ENCODE results near the gene SND1.

- TF ChIP-seq, protein P1, sequence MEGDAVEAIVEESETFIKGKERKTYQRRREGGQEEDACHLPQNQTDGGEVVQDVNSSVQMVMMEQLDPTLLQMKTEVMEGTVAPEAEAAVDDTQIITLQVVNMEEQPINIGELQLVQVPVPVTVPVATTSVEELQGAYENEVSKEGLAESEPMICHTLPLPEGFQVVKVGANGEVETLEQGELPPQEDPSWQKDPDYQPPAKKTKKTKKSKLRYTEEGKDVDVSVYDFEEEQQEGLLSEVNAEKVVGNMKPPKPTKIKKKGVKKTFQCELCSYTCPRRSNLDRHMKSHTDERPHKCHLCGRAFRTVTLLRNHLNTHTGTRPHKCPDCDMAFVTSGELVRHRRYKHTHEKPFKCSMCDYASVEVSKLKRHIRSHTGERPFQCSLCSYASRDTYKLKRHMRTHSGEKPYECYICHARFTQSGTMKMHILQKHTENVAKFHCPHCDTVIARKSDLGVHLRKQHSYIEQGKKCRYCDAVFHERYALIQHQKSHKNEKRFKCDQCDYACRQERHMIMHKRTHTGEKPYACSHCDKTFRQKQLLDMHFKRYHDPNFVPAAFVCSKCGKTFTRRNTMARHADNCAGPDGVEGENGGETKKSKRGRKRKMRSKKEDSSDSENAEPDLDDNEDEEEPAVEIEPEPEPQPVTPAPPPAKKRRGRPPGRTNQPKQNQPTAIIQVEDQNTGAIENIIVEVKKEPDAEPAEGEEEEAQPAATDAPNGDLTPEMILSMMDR (IDR thresholded peaks at IDR 0.05; ENCODE audit: insufficient read depth, low read length, poor library complexity, severe bottlenecking): no peak
- no peak for TF ChIP-seq EZH2phosphoT487 (conservative IDR thresholded peaks at IDR 0.05; ENCODE audit: low read length)
Observed at GRCh38 chr7:127976056-127976737, 324.2 kb downstream of the SND1 start.

Measured in SU-DHL-6 (cell line).